ENCODE results near the gene RNF182. TPM values are rescaled to one million over a fixed set of nuclear protein-coding genes. Genes with fewer than 3 reads are reported as not detected.

Gene RNF182
- total and polyA plus RNA-seq, 2 donors (not counting 1 experiment from before 2014, with no cell fraction given), result 0.10 TPM; not detected in 1

GRCh38 chr6:13980534-13980933 lies 55.8 kb downstream of the RNF182 start:
- TF ChIP-seq, protein P1, sequence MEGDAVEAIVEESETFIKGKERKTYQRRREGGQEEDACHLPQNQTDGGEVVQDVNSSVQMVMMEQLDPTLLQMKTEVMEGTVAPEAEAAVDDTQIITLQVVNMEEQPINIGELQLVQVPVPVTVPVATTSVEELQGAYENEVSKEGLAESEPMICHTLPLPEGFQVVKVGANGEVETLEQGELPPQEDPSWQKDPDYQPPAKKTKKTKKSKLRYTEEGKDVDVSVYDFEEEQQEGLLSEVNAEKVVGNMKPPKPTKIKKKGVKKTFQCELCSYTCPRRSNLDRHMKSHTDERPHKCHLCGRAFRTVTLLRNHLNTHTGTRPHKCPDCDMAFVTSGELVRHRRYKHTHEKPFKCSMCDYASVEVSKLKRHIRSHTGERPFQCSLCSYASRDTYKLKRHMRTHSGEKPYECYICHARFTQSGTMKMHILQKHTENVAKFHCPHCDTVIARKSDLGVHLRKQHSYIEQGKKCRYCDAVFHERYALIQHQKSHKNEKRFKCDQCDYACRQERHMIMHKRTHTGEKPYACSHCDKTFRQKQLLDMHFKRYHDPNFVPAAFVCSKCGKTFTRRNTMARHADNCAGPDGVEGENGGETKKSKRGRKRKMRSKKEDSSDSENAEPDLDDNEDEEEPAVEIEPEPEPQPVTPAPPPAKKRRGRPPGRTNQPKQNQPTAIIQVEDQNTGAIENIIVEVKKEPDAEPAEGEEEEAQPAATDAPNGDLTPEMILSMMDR (IDR thresholded peaks at IDR 0.05), result no peak
- TF ChIP-seq EZH2 (IDR thresholded peaks at IDR 0.05; ENCODE audit: borderline replicate concordance, insufficient read depth, low read depth, low read length, poor library complexity, severe bottlenecking), result no peak
- H3K4me2 ChIP-seq (replicated peaks; ENCODE audit: low read depth, low read length, poor library complexity, severe bottlenecking), result no peak overlapping the region
- DNase-seq (no peak), ATAC-seq (ENCODE audit: low read depth) (no peak)
- no peaks in the 10 kb centered on the region for H3K79me2 ChIP-seq (ENCODE audit: control insufficient read depth, insufficient read depth, low read length)
- no peak overlapping the region for H3K27ac ChIP-seq (ENCODE audit: low read length in 2 of 2)
- H3K4me1 Mint-ChIP-seq, result no peaks in the 10 kb centered on the region
- no peaks in the 10 kb centered on the region for H3K9me3 Mint-ChIP-seq (ENCODE audit: insufficient read depth)
- peaks cover 45% of the 10 kb centered on the region for H3K27me3 Mint-ChIP-seq
- H3K9me3 ChIP-seq (ENCODE audit: control extremely low read depth in 1 of 3, control insufficient read depth in 2 of 3, insufficient read depth in 1 of 3, low read length in 2 of 3), result no peaks in the 10 kb centered on the region
- intact Hi-C loops (cut with micrococcal nuclease), result loop anchor here (5.0 kb wide), 1 partner anchor 33 kb away; no protein-coding TSS in a partner anchor
- ChIA-PET CTCF (interaction anchor here (0.6 to 1.3 kb wide), 2 partner anchors 66 to 143 kb away, joined by 3 read pairs; no protein-coding TSS in a partner anchor), POLR2A (no interaction called here)
- no peak overlapping the region for H3K9ac ChIP-seq (ENCODE audit: low read length)
- H3K4me1 ChIP-seq (ENCODE audit: control insufficient read depth in 2 of 2, insufficient read depth in 2 of 2, low read length in 2 of 2), result no peaks in the 10 kb centered on the region
- no peak overlapping the region for H3K4me3 ChIP-seq (ENCODE audit: control extremely low read depth in 1 of 5, extremely low read depth in 1 of 5, insufficient read depth in 1 of 5, low read depth in 2 of 5, low read length in 4 of 5)
- H3K4me3 Mint-ChIP-seq, result no peak overlapping the region
- no peaks in the 10 kb centered on the region for H4K20me1 ChIP-seq (ENCODE audit: control insufficient read depth, insufficient read depth, low read length, poor library complexity, severe bottlenecking)
- WGBS (ENCODE audit: insufficient coverage), result 94% methylated on average over 2 of the region's 4 CpGs
- H3K27me3 ChIP-seq (replicated peaks in 1 of 4; ENCODE audit: control extremely low read depth in 1 of 4, control insufficient read depth in 3 of 4, insufficient read depth in 4 of 4, low read length in 3 of 4), result peaks cover 0 to 13% (median 7%) of the 10 kb centered on the region in 4 experiments
- H3K36me3 ChIP-seq (replicated peaks in 1 of 2; ENCODE audit: control extremely low read depth in 1 of 2, control insufficient read depth in 1 of 2, extremely low read depth in 1 of 2, insufficient read depth in 2 of 2, low read length in 1 of 2), result no peaks in the 10 kb centered on the region
- no peak overlapping the region for H3K27ac Mint-ChIP-seq
- H2AFZ ChIP-seq (ENCODE audit: insufficient read depth, low read depth, low read length, poor library complexity, severe bottlenecking), result no peak overlapping the region

GRCh38 chr6:13985663-13986325 lies 61.0 kb downstream of the RNF182 start:
- Histone ChIP-seq H3K4me1 (ENCODE audit: control insufficient read depth in 2 of 2, insufficient read depth in 2 of 2, low read length in 2 of 2) (no peaks in the 10 kb centered on the region), H3K27me3 (replicated peaks in 1 of 4; ENCODE audit: control extremely low read depth in 1 of 4, control insufficient read depth in 3 of 4, insufficient read depth in 4 of 4, low read length in 3 of 4) (peaks cover 0 to 10% (median 4%) of the 10 kb centered on the region in 4 experiments), H3K9ac (ENCODE audit: low read length) (no peak overlapping the region), H3K9me3 (ENCODE audit: control extremely low read depth in 1 of 3, control insufficient read depth in 2 of 3, insufficient read depth in 1 of 3, low read length in 2 of 3) (no peaks in the 10 kb centered on the region), H3K79me2 (ENCODE audit: control insufficient read depth, insufficient read depth, low read length) (no peaks in the 10 kb centered on the region), H3K27ac (ENCODE audit: low read length in 2 of 2) (no peak overlapping the region), H3K4me3 (ENCODE audit: control extremely low read depth in 1 of 5, extremely low read depth in 1 of 5, insufficient read depth in 1 of 5, low read depth in 2 of 5, low read length in 4 of 5) (no peak overlapping the region), H4K20me1 (ENCODE audit: control insufficient read depth, insufficient read depth, low read length, poor library complexity, severe bottlenecking) (no peaks in the 10 kb centered on the region), H3K4me2 (replicated peaks; ENCODE audit: low read depth, low read length, poor library complexity, severe bottlenecking) (no peak overlapping the region), H2AFZ (ENCODE audit: insufficient read depth, low read depth, low read length, poor library complexity, severe bottlenecking) (no peak overlapping the region), H3K36me3 (replicated peaks in 1 of 2; ENCODE audit: control extremely low read depth in 1 of 2, control insufficient read depth in 1 of 2, extremely low read depth in 1 of 2, insufficient read depth in 2 of 2, low read length in 1 of 2) (no peaks in the 10 kb centered on the region)
- no peaks in the 10 kb centered on the region for H3K4me1 Mint-ChIP-seq
- H3K27ac Mint-ChIP-seq, result no peak overlapping the region
- intact Hi-C loops (cut with micrococcal nuclease), result no loop called here
- ATAC-seq (ENCODE audit: low read depth) (no peak), DNase-seq (no peak)
- CTCF ChIA-PET, result no interaction called here
- POLR2A ChIA-PET, result no interaction called here
- H3K4me3 Mint-ChIP-seq, result no peak overlapping the region
- no peaks in the 10 kb centered on the region for H3K9me3 Mint-ChIP-seq (ENCODE audit: insufficient read depth)
- H3K27me3 Mint-ChIP-seq, result peaks cover 50% of the 10 kb centered on the region
- TF ChIP-seq EZH2 (IDR thresholded peaks at IDR 0.05; ENCODE audit: borderline replicate concordance, insufficient read depth, low read depth, low read length, poor library complexity, severe bottlenecking), result no peak
- TF ChIP-seq, protein P1 (IDR thresholded peaks at IDR 0.05), result no peak
- WGBS (ENCODE audit: insufficient coverage), result 70% methylated on average over 2 of the region's 4 CpGs

Data from B cell (primary cell).